Measurements from ENCODE around the gene MBOAT2.
A peak's percentile ranks its signal among the peaks of the same experiment; 100 is the strongest.

GRCh38 chr2:8836971-8837794 lies 166.3 kb downstream of the MBOAT2 start, which contains the start of gene KIDINS220:
- no peak for TF ChIP-seq CTCF (conservative IDR thresholded peaks at IDR 0.05; ENCODE audit: low read depth in 2 of 2)
- peak; percentile 36; the same call in 1 of the 2 replicates for TF ChIP-seq ETS1 (IDR thresholded peaks at IDR 0.05)
- no peak for TF ChIP-seq CREB1 (CRISPR knock-in tag; IDR thresholded peaks at IDR 0.05; ENCODE audit: low read depth)
- no peak for TF ChIP-seq EZH2phosphoT487 (IDR thresholded peaks at IDR 0.05; ENCODE audit: unreplicated experiment)
- TF ChIP-seq POLR2AphosphoS5 (IDR thresholded peaks at IDR 0.05; ENCODE audit: low read depth) = peak; percentile 85

All from GM23338 (cell line).